GM13977 (cell line): ENCODE data around the gene SNAP23.

Source experiments
- DNase-seq: peaks from one replicate; pipeline ENCODE4 v3.0.0; 2012; ENCODE audit warnings: low spot score
- CTCF ChIP-seq: IDR thresholded peaks from 2 replicates; pipeline ENCODE4 v1.5.1; 2012; ENCODE audit warnings: mild to moderate bottlenecking, control low read depth; ENCODE audit not compliant: insufficient read depth; ENCODE audit errors: extremely low read depth, missing control alignments
- in situ Hi-C: fragments of 300-500 bp; cut with MboI; formaldehyde crosslinking; loops from one replicate; pipeline ENCODE4 v1.12.0; 2022; ENCODE audit warnings: low sequenced_read_pairs, low pct_unique_long_range_greater_than_20kb, mixed read lengths, inconsistent platforms; ENCODE audit not compliant: unreplicated experiment

Gene SNAP23

GRCh38 chr15:42493679-42494078 is 1.8 kb upstream of the SNAP23 start:
- TF ChIP-seq CTCF, result no peak
- in situ Hi-C loops, result no loop called here
- no peak for DNase-seq

GRCh38 chr15:42494998-42495360 is 455 bp upstream of the SNAP23 start:
- no peak for DNase-seq
- in situ Hi-C loops, result no loop called here
- TF ChIP-seq CTCF, result no peak

DNA sequence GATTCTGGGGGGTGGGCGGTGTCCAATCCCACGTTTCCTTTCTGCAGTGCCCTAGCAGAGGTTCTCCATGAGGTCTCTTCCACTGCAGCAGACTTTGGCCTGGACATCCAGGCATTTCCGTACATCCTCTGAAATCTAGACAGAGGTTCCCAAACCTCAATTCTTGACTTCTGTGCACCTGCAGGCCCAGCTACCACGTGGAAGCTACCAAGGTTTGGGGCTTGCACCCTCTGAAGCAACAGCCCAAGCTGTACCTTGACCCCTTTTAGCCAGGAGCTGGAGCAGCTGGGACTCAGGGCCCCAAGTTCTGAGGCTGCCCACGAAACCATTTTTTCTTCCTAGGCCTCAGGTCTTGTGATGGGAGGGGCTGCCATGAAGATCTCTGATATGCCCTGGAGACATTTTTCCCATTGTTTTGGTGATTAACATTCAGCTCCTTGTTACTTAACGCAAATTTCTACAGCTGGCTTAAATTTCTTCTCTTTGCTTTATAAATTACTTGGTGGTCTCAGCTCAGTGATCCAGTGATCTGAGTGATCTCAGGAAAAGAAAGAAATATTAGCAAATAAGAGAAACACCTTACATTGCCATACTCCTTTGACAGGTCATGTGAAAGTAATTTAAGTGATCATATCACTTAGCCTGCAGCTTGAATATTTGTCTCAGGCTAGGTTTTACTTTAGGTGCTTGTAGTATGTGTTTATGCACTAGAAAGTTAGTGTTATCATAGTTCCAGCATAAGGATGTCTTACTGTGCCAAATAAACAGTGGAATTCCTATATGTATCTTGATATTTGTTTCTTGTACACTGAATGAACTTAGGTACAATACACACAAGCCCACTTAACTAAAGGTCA is 3.0 kb downstream of the SNAP23 start:
- DNase-seq, result no peak
- in situ Hi-C loops, result no loop called here

GRCh38 chr15:42499858-42500609 is 4.6 kb downstream of the SNAP23 start:
- DNase-seq, result no peak
- in situ Hi-C loops, result no loop called here
- no peak for TF ChIP-seq CTCF

More for the DNA sequence above, 3.0 kb downstream of the SNAP23 start:
- no peak for TF ChIP-seq CTCF

- no peak for DNase-seq
- no peak for TF ChIP-seq CTCF
- in situ Hi-C loops, result no loop called here
Measured at GRCh38 chr15:42502477-42502876, 7.0 kb downstream of the SNAP23 start.

DNA sequence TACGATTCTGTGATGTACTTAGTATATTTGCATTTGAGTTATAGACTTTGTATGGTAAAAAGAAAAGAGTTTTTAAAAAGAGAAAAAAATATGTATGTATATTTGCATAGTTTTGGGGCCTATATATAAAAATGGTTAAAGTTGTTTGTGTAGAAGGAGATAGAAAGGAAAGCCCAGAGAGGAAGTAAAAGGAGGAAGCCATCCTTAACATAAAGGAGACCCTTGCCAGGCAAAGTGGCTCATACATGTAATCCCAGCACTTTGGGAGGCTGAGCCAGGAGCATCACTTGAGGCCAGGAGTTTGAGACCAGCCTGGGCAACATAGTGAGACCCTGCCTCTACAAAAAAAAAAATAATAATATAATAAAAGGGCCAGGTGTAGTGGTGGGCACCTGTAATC is 8.4 kb downstream of the SNAP23 start:
- in situ Hi-C loops, result no loop called here
- no peak for DNase-seq
- TF ChIP-seq CTCF, result no peak
